Parathyroid adenoma (tissue), 2 donors: ENCODE results near the gene MAP2K4.
A peak's percentile ranks its signal among the peaks of the same experiment; 100 is the strongest.

Source experiments
- H2AFZ ChIP-seq: fragments of 300-600 bp; sonication (generic); one replicate; pipeline ENCODE4 v1.7.0; 2017; ENCODE audit warnings: antibody characterized with exemption, mild to moderate bottlenecking
- H3K27ac ChIP-seq: fragments of 300-600 bp; sonication (generic); one replicate; pipeline ENCODE4 v1.7.0; 2017
- H3K27me3 ChIP-seq: fragments of 300-600 bp; sonication (generic); one replicate; pipeline ENCODE4 v1.7.0; 2017; ENCODE audit warnings: low read length; ENCODE audit not compliant: control insufficient read depth, insufficient read depth
- H3K36me3 ChIP-seq: fragments of 300-600 bp; sonication (generic); one replicate; pipeline ENCODE4 v1.7.0; 2017; ENCODE audit warnings: low read length; ENCODE audit not compliant: control insufficient read depth, insufficient read depth
- H3K4me1 ChIP-seq: fragments of 300-600 bp; sonication (generic); one replicate; pipeline ENCODE4 v1.7.0; 2017; ENCODE audit warnings: control low read depth
- H3K4me2 ChIP-seq: fragments of 300-600 bp; sonication (generic); one replicate; pipeline ENCODE4 v1.7.0; 2017; ENCODE audit warnings: low read length
- H3K4me3 ChIP-seq: fragments of 300-600 bp; sonication (generic); one replicate; pipeline ENCODE4 v1.7.0; 2017; ENCODE audit warnings: low read depth, low read length
- H3K79me2 ChIP-seq: fragments of 300-600 bp; sonication (generic); one replicate; pipeline ENCODE4 v1.7.0; 2017; ENCODE audit warnings: control low read depth
- H3K9ac ChIP-seq: fragments of 300-600 bp; sonication (generic); one replicate; pipeline ENCODE4 v1.7.0; 2017; ENCODE audit warnings: mild to moderate bottlenecking
- H3K9me3 ChIP-seq: fragments of 300-600 bp; sonication (generic); one replicate; pipeline ENCODE4 v1.7.0; 2017; ENCODE audit warnings: low read length; ENCODE audit not compliant: control insufficient read depth
- CTCF ChIP-seq: fragments of 300-600 bp; sonication (generic); IDR thresholded peaks from one replicate; pipeline ENCODE4 v1.7.0; 2017; ENCODE audit warnings: antibody characterized with exemption, mild to moderate bottlenecking
- donor health status: primary hyperparathyroidism.

Gene MAP2K4

DNA sequence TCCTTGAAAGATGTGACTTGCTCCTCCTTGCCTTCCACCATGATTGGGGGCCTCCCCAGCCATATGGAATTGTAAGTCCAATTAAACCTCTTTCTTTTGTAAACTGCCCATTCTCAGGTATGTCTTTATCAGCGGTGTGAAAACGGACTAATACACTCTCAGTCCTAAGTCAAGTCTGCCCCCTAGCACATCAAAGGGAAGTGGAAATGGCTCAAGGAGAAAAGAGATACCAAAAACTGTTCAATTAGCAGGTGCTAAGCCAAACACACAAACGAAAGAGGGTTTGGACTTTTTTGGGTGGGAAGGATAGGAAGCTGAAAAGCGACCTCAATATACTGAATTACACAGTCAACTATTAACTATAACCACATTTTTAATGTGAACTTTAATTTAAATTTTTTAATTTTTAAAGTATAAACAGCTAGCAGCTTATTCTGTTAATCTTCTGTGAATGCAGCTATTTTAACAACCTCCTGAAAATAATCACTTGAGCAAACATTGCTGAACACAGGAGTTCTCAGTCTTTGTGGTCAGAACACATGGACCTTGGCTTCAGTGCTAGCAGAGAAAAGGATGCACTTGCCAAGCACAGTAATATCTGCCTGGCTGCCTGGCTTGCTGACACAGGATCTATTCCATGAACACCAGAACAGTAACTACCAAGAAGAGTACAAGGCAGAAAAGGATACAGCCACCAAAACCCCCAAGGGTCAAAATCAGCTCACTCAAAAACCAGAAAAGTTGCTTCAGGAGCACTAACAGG lies 34.3 kb upstream of the MAP2K4 start:
- Histone ChIP-seq H3K9me3 (no peaks in the 10 kb centered on the region), H3K27ac (no peak overlapping the region), H2AFZ (no peak overlapping the region), H3K4me3 (no peak overlapping the region), H3K9ac (no peak overlapping the region), H3K27me3 (no peaks in the 10 kb centered on the region), H3K4me2 (no peak overlapping the region), H3K4me1 (no peaks in the 10 kb centered on the region), H3K79me2 (peaks cover 3% of the 10 kb centered on the region), H3K36me3 (no peaks in the 10 kb centered on the region)
- no peak for TF ChIP-seq CTCF

- no peak overlapping the region for H3K4me3 ChIP-seq
- H3K27ac ChIP-seq = no peak overlapping the region
- H3K79me2 ChIP-seq = peaks cover 3% of the 10 kb centered on the region
- no peak overlapping the region for H3K4me2 ChIP-seq
- H3K4me1 ChIP-seq = no peaks in the 10 kb centered on the region
- no peak overlapping the region for H2AFZ ChIP-seq
- H3K36me3 ChIP-seq = no peaks in the 10 kb centered on the region
- no peaks in the 10 kb centered on the region for H3K9me3 ChIP-seq
- H3K9ac ChIP-seq = no peak overlapping the region
- TF ChIP-seq CTCF = peak; percentile 57
- no peaks in the 10 kb centered on the region for H3K27me3 ChIP-seq
Measured at GRCh38 chr17:11986942-11987329, 33.7 kb upstream of the MAP2K4 start.

DNA sequence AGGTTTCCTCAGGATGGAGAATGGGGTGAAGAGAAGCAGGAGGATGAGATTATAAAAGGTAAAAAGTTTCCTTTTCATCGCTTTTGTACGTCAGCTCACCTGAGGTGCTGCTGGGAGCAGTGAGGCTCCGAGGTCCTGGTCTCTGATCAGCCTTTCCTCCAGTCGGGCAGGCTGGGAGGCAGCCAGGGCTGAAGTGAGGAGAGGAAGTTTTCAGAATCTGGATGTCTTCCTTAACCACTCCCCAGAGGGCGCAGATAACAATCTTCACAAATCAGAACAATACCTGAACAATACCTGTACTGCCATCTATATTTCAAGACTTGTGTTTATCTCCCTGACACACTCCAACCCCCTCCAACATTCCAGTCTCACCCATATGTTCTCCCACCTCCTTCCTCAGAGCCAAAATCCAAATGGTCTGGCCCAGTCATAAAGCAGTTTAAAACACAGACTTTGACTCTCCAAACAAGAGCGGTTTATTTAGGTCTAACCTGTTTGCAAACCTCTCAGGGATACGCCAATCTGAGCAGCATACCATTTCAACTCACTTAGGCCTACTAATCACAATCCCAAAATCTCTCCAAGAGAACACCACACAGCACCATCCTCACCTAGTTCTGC lies 30.2 kb upstream of the MAP2K4 start:
- H3K27me3 ChIP-seq = no peaks in the 10 kb centered on the region
- TF ChIP-seq CTCF = no peak
- no peaks in the 10 kb centered on the region for H3K4me1 ChIP-seq
- H3K79me2 ChIP-seq = peaks cover 3% of the 10 kb centered on the region
- H3K4me3 ChIP-seq = no peak overlapping the region
- H3K9me3 ChIP-seq = no peaks in the 10 kb centered on the region
- H3K27ac ChIP-seq = no peak overlapping the region
- H3K4me2 ChIP-seq = no peak overlapping the region
- no peak overlapping the region for H3K9ac ChIP-seq
- no peak overlapping the region for H2AFZ ChIP-seq
- H3K36me3 ChIP-seq = no peaks in the 10 kb centered on the region

DNA sequence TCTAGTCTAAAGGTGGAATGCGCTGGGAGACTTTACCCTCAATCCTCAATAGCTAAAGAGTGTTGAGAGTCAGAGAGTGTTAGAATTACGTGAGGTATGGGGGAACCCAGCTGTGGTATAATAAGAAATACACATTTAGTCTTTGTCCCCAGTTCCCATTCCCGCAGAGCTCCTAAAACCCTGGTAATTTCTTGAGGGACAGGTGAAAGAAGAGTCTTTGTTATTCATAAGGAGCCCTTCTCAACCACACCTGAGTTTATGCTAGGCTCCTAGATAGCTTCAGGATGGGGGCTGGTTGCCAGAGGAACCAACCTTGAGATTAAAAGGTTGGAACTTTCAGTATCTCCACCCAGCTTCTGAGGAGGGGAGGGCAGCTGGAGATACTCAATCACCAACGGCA lies 29.2 kb upstream of the MAP2K4 start:
- H3K4me3 ChIP-seq = no peak overlapping the region

More for the DNA sequence above, 29.2 kb upstream of the MAP2K4 start:
- no peak for TF ChIP-seq CTCF
- no peak overlapping the region for H3K4me2 ChIP-seq
- H3K9me3 ChIP-seq = no peaks in the 10 kb centered on the region
- peaks cover 3% of the 10 kb centered on the region for H3K79me2 ChIP-seq
- H3K36me3 ChIP-seq = no peaks in the 10 kb centered on the region
- H3K9ac ChIP-seq = no peak overlapping the region
- no peaks in the 10 kb centered on the region for H3K4me1 ChIP-seq
- H2AFZ ChIP-seq = no peak overlapping the region
- H3K27ac ChIP-seq = no peak overlapping the region
- H3K27me3 ChIP-seq = no peaks in the 10 kb centered on the region
